Activated gamma-delta T cell treated with anti-CD3 and anti-CD28 coated beads, Interleukin-2, amount 50 U/mL, for 16 hours (primary cell): ENCODE measurements around the gene KCNH2.
"Not testable (repeated sequence)": the region's sequence is repeated elsewhere in the genome, so short reads cannot be mapped to it uniquely, and the experiment has no call there.

Source experiments
- DNase-seq: peaks from one replicate; pipeline ENCODE4 v3.0.0-alpha.2; 2020; ENCODE audit warnings: low read depth

KCNH2 gene, protein sequence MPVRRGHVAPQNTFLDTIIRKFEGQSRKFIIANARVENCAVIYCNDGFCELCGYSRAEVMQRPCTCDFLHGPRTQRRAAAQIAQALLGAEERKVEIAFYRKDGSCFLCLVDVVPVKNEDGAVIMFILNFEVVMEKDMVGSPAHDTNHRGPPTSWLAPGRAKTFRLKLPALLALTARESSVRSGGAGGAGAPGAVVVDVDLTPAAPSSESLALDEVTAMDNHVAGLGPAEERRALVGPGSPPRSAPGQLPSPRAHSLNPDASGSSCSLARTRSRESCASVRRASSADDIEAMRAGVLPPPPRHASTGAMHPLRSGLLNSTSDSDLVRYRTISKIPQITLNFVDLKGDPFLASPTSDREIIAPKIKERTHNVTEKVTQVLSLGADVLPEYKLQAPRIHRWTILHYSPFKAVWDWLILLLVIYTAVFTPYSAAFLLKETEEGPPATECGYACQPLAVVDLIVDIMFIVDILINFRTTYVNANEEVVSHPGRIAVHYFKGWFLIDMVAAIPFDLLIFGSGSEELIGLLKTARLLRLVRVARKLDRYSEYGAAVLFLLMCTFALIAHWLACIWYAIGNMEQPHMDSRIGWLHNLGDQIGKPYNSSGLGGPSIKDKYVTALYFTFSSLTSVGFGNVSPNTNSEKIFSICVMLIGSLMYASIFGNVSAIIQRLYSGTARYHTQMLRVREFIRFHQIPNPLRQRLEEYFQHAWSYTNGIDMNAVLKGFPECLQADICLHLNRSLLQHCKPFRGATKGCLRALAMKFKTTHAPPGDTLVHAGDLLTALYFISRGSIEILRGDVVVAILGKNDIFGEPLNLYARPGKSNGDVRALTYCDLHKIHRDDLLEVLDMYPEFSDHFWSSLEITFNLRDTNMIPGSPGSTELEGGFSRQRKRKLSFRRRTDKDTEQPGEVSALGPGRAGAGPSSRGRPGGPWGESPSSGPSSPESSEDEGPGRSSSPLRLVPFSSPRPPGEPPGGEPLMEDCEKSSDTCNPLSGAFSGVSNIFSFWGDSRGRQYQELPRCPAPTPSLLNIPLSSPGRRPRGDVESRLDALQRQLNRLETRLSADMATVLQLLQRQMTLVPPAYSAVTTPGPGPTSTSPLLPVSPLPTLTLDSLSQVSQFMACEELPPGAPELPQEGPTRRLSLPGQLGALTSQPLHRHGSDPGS

DNA sequence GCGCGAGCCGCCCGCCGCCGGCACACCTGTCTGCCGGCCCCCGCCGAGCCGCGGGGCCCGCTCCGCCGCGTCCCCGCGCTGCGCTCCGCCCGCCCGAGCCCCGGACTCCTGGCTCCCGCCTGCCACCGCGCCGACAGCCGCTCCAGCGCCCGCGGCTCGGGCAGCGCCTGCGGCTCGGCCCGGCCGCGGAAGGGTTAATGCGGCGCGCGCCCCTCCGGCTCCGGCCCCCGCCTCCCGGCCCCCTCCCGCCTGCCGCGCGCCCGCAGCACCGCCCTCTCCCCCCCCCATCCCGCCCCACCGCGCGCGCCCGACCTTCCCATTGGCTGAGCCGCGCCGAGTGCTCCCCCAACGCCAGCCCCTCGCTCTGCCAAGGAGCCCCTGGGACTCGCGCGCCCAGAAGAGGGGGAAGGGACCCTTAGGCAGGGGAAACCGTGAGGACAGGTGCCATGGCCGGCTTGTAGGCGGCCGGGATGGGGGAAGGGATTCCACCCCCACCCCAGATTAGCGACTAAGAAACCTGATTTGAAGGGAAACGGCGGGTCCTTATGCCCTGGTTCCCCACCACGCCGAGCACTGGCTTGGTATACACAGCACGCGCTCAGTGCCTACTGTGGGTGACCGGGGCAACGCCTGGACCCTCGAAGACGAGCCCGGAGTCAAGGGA, at the start of gene KCNH2:
Gene KCNH2, minus strand, starts transcription at position 196 of the 664 bp plus-strand sequence. CDS start 408 bp downstream, outside the sequence.
- no peak for DNase-seq

GRCh38 chr7:151027728-151028130, 49.6 kb upstream of the KCNH2 start:
- DNase-seq: not testable (repeated sequence)

DNA sequence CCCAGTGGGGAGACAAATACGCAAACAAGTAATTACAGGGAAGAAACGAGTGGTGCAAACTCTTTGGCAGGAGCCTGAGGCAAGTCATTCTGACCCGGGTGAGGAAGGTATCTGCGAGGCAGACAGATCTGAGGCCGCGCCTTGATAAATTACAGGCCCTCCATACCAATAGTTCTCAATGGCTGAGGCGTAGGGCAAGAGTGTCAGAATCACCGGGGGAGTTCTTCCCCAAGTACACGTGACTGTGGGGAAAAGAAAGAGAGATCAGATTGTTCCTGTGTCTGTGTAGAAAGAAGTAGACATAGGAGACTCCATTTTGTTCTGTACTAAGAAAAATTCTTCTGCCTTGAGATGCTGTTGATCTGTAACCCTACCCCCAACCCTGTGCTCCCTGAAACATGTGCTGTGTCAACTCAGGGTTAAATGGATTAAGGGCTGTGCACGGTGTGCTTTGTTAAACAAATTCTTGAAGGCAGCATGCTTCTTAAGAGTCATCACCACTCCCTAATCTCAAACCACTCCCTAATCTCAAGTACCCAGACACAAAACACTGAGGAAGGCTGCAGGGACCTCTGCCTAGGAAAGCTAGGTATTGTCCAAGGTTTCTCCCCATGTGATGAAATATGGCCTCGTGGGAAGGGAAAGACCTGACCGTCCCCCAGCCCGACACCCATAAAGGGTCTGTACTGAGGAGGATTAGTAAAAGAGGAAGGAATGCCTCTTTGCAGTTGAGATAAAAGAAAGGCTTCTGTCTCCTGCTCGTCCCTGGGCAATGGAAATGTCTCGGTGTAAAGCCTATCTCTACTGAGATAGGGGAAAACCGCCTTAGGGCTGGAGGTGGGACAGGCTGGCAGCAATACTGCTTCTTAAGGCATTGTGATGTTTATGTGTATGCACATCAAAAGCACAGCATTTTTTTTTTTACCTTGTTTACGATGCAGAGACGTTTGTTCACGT, 48.9 kb upstream of the KCNH2 start:
- DNase-seq: not testable (repeated sequence)

GRCh38 chr7:151025924-151026671, 48.0 kb upstream of the KCNH2 start:
- DNase-seq: no peak

DNA sequence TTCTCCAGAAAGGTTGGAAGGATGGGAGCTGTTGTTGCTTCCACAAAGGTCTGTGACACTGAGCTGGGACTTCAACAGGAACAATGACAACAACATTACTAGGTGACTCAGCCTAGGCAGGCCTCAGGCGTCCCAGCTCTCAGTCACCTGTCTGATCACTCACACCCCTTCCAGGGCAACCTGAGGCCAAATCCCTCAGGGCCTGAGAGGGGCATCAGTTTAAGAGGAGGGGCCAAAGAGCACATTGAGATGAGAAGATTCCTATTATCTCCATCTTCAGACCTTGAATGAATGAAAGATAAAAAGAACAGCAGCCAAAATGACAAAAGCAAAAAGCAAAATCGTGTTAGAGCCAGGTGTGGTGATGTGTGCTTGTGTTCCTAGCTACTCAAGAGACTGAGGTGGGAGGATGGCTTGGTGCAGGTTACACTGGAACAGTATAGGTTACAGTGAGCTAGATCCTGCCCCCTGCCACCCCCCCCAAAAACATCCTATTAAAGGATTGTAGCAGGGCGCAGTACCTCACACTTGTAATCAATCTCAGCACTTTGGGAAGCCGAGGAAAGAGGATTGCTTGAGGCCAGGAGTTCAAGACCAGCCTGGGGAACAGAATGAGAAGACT, 46.4 kb upstream of the KCNH2 start, which contains the start of gene ATG9B:
Gene ATG9B, minus strand, starts transcription at position 60 of the 622 bp plus-strand sequence. CDS start 71 bp downstream, outside the sequence.
- DNase-seq: no peak

GRCh38 chr7:151023232-151023631, 45.1 kb upstream of the KCNH2 start:
- no peak for DNase-seq

- no peak for DNase-seq
Observed at GRCh38 chr7:151020231-151020630, 42.1 kb upstream of the KCNH2 start.

DNA sequence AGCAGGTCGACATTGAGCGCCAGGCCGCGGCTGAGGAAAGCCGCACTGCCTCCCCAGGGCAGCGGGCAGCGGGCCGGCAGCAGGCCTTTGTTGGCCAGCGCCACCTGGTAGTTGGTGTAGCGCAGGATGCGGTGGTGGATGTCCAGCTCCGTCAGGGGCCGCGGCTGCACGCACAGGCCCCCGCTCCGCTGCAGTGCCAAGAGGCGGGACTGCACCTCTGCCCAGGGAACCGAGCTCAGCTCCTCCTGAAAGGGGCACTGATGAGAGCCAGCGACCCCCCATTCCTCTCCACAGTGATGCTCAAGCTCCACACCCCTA, 41.0 kb upstream of the KCNH2 start:
- no peak for DNase-seq

GRCh38 chr7:151018421-151019129, 40.5 kb upstream of the KCNH2 start:
- DNase-seq: no peak

DNA sequence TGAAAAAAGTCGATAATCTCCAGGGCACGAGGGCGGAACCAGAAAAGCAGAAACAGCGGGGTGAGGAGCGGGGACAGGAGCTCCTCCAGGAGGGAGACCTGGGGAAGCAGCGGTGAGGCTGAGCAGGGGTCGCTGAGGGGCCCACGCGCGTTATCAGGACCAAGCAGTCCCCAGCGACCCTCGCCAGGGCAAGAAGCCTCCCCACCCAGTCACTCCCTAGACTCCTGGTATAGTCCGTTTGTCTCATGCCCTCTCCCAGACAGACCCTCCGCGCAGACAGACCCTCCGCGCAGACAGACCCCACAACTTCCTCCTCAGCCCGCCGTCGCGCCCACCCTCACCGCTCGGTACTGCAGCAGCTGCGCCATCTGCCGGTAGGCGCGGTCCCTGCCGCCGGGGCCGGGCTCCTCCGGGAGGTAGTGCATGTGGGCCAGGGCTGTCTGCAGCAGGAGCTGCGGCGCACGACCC, 39.9 kb upstream of the KCNH2 start:
- peak; percentile 68 for DNase-seq

DNA sequence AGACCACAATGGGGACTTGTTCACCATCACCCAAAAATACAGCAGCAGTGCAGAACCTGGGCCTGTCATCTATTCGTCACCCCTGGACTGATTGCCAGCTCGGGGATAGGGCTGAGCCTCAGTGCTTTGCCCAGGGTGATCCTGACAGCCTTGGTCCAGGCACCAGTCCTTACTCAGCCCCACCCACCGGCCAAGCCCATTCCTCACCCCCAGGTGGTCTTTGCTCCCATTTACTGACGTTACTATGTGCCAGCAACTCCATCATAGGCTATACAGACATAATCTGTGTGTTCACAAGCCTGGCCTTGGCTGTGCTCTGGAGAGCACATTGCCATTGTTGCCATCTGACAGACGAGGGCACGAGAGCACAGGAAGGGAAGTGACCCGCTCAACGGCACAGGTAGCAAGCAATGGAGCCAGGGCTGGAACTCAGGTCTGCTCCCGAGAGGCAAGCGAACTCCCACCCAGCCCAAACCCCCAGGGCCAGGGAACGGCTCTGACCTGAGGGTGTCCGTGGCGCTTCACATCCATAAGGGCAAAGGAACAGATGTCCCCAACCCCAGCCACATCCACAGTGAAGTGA, 39.3 kb upstream of the KCNH2 start:
- DNase-seq: no peak

DNA sequence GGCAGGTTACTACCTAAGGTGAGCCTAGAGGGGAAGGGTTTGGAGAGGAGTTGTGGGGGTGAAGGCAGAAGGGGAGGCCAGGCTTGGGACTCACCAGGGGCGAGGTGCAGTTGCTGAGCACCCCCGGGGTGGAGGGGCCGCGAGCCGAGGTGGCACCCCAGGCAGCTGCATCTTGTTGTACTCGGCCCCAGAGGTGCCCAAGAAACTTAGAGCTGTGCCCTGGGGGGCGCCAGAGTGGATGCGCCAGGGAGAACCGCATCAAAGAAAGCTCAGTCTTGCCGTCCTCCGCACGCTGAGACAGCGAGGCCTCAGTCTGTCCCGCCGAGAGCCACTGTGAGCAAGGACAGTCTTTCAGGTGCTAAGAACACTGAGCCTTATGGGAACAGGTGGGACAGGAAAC, 38.8 kb upstream of the KCNH2 start:
- no peak for DNase-seq

DNA sequence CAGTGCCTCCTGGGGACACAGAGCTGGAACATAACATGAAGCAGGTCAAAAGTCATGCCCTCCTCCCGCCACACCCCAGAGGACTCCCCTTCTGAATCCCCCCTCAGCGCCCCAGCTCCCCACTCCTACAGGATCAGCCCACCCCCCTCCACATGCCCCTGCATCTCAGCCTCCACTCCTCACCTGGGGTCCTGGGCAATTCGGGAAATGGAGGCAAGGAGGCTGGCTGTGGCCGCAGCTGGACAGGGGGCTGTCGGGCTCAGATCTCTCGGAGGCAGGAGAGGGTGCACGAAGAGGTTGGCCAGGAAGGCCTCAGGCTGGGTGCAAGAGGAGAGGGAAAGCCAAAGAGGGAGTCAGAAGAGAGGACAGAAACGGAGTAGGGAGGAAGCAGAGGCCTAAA, 38.4 kb upstream of the KCNH2 start:
- DNase-seq: no peak

- no peak for DNase-seq
Observed at GRCh38 chr7:151015967-151016366, 37.8 kb upstream of the KCNH2 start.

GRCh38 chr7:151014950-151015349, 36.8 kb upstream of the KCNH2 start:
- DNase-seq: no peak

GRCh38 chr7:151013733-151014497, 35.8 kb upstream of the KCNH2 start:
- DNase-seq: peak; percentile 74

GRCh38 chr7:151013356-151013732, 35.2 kb upstream of the KCNH2 start:
- DNase-seq: no peak

GRCh38 chr7:151012911-151013347, 34.8 kb upstream of the KCNH2 start:
- no peak for DNase-seq
